Activated CD4-positive, alpha-beta T cell treated with anti-CD3 and anti-CD28 coated beads for 48 hours (primary cell): ENCODE data around the gene FNBP1L.
"Not testable (repeated sequence)": the region's sequence is repeated elsewhere in the genome, so short reads cannot be mapped to it uniquely, and the experiment has no call there.

Experiments
- DNase-seq: peaks from one replicate; pipeline ENCODE4 v3.0.0-alpha.2; 2020

FNBP1L gene

DNA sequence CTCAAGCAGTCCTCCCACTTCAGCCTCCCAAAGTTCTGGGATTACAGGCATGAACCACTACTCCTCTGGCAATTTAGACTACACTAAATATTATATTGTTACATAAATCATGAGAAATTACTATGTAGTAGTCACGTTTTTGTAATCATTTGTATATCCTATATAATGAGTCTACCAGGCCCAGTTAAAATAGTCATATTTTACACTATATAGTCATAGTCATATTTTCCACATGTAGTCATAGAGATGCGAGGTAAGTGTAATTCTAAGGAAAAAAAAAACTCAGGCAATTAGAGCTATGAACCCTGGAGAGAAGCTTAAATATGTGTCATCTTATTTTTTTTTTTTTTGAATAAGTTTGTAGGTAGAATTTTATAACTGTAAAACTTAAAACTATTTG is 90.0 kb downstream of the FNBP1L start:
- no peak for DNase-seq

DNA sequence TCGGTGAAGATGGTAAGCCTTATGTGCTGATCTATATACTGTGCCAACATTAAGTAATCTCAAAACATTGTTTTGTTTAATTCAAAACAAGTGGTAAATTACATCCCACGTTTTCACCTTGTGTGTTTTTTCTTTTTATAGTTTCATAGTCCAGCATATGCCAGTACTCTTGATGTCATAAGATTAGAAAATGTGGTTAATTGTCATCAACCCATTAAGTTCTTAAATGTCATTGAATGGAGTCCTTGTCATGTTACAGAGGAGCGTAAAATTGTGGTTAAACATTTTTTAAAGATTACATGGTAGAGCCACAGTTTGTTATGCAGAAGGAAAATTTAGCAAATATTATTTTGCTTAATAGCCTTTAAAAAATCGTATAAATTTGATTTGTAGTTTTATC is 93.1 kb downstream of the FNBP1L start:
- no peak for DNase-seq

DNA sequence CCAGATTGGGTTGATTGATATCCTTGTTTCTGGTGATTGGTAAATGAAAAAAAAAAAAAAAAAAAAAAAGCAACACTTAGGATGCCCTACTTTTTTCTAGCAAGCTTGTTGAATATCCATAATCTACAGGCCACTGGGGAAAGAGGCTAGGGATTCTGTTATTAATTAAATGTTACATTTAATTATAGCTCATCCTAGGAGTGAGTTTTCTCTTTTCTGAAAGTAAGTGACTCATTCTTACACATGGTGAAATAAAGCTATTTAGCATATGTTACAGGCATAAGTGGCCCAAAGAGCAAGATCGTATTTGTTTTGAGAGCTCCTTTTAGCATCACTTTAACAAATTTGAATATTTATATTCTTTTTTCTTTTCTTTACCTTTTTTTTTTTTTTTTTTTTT is 94.5 kb downstream of the FNBP1L start:
- DNase-seq: no peak

DNA sequence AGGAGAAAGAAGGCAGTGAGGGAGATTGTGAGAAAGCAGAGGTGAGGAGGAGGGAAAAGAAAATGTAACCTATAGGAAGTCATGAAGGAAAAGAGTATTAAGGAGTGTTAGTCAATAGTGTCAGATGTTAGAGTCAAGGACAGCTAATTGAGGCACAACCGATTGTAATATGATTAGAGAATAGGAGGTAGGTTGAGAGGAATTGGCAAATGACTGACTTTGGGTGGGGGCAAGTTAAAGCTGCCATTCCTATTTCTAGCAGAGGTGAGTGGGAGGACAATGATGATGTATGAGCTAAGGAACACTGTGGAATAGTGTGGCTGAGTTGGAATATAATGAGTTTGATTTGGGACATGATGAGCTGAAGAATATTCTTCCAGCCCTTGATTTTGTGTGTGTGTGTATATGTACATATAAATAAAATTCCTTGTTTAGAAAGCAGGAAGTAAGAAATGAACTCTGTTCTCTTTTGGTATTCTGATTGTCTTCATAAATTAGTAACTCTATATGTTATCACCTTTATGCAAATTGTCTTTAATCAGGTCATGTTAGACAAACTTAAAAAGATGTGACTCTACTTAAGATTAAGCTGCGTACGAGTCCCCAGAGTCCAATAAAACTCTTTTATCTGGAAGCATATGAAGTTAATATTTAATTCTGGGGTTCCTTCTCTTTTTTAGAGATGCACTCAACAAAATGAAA is 98.4 kb downstream of the FNBP1L start:
- no peak for DNase-seq

DNA sequence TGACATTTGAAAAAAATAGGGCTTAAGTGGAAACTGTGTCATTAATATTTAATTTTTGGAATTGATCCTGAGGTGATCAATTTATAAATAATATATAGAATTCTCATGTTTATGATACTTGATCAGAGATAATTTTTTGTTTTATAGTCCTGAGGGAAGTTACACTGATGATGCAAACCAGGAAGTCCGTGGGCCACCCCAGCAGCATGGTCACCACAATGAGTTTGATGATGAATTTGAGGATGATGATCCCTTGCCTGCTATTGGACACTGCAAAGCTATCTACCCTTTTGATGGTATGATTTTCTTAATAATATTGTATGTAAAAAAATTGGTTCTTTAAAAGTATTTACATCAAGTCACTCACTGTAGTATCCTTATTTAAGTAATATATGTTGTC is 101.2 kb downstream of the FNBP1L start:
- no peak for DNase-seq

DNA sequence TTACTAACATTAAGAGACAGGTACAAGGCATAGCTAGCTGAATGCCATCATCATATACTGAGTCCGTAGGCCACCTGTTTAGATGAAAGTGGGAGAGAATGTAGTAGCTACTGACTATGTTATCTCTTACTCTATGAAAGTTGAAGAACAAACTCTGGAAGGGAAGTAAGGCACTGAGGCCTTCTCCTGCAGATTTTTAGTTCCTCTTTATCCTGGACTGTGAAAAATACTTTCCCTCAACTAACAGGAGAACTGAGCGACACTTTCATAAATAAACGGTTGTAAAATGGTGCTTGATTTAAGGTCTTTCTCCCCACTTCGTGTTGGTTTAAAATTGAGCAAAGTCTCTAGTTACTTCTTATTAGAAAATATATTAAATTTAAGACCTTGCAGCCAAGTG is 101.9 kb downstream of the FNBP1L start:
- no peak for DNase-seq

DNA sequence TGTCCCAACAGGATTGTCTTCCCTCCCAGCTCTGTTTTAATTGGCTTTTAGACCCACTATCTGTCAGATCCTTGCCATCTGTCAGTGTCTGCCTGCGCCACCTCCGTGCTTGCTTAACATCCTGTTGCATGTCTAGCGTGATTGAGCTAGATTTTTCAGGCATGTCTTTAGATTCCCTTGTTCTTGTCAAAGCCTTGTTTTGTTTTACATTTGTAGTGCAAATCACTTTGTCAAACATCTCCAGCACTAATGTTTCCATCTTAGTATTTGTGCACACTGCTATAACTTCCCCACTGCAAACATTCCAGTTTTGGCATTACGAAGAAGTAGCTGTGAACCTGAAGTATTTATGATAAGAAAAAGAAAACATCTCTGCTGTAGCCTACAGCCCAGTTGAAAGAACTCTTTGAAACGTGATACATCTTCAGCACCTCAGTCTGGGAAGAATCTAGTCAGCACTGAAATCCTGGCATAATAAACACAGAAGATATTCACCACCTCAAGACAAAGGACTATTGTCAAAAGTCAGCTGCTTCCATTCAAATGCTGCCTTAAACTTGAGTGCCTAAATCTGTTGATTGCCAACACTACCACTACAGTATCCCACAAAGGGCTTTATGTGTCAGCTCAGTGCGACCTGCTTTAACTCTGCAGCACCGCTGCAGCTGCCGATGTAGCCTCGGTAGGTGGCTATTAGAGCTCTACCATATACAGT is 105.0 kb downstream of the FNBP1L start:
- DNase-seq: no peak

DNA sequence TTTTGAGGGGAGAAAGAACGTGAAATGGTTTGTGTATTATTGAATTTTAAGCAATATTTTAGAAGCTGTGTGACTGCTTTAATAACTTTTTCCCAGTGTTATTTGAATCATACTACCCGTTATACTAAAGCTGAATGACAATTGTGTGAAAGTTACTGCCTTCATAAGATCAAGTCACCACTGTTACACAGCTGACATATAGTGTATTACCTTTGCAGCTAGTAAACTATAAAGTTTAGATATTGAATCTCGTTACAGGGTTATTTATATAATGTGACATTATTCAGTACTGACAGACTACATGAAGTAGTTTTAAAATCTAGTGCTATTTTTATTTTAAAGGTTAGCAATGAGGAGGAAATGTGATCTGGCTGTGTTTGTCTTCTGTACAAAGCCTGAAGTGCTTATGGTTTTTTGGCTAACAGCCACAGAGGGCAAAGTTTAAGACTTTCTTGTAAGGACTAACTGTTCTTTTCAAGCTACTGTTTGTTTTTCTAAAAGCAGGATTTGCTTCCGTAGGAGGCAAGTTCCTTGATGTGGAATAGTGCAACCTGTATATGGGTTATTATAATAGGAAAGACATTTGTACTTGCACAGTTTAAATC is 106.1 kb downstream of the FNBP1L start:
- not testable (repeated sequence) for DNase-seq

DNA sequence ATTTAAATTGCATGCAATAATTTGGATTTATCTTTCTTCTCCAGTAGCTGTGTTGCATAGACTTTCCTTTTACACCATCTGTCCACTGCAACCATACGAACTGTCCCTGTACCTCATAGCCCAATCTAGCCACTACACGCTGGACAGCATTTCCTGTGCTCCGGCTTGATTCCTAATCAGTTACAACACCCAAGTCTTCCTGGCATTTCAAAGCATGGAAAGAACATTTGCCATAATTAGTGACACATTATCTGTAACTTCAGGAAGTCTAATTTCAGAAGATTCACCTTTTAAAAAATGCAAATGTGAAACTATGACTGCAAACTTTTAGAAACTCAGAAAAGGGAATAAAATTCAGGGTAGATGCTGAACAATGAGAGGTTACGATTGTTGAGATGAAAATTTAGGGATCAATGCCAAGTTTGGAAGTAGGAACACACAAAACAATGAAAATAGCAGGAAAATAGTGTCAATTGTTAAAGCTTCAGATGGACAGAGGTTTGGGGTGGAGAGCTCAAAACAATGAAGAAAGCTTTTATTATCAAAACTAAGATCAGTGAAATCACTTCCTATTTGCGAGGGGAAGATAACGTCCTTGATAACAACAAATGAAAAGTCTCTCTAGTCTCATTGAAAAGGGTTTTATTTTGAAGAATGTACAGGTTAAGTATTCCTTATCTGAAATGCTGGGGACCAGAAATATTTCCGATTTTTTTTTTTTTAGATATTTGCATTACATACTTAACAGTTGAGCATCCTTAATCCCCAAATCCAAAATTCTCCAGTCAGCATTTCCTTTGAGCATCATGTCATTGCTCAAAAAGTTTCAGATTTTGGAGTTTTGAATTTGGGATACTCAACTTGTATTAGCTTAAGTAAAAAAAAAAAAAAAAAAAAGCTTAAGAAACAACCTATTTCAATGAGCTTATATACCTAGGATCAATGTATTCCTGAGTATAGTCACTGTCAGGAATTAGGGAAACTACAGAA is 107.3 kb downstream of the FNBP1L start:
- DNase-seq: no peak

DNA sequence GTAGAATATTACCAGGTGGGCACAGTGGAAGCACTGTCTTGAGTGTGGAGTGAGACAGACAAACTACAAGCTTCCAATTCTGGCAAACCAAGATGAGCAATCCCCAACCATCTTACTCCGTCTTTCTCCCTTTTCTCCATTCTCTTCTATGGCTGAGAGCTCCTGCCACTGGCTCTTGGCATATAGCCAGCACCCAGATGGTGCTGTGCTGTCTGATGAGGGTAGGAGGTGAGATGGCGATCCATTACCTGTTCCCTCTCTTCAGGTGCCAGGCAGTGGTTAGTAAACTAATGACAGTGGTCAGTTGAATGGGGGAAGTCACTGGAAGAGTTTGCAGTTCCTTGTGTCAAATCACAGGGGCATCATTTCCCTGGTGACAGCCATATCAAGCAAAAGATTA is 108.4 kb downstream of the FNBP1L start:
- DNase-seq: no peak

DNA sequence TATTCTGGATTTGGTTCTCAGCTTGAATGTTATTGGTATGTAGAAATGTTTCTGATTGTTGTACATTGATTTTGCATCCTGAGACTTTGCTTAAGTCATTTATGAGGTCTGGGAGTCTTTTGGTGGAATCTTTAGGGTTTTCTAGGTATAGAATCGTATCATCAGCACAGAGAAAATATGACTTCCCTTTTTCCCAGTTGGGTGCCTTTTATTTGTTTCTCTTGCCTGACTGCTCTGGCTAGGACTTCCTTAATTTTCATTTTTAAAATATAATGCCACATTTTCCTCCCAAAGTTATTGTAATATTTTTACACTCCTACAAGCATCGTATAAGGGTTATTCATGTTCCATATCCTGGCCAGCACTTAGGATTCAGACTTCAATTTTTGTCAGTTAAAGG is 111.1 kb downstream of the FNBP1L start:
- DNase-seq: no peak

DNA sequence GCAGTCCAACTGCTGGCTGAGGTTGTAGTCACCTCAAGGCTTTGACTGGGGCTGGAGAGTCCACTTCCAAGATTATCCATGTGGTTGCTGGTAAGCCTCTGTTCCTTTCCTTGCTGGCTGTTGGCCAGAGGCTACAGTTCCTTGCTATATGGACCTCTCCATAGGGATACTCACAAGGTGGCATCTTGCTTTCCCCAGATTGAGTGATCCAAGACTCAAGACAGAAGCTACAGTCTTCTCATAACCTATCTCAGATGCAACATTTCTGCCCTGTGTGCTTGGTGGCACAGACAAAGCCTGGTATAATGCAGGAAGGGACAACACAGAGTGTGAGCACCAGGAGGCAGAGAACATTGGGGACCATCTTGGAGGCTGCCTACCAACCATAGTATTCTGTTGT is 111.8 kb downstream of the FNBP1L start:
- DNase-seq: no peak

DNA sequence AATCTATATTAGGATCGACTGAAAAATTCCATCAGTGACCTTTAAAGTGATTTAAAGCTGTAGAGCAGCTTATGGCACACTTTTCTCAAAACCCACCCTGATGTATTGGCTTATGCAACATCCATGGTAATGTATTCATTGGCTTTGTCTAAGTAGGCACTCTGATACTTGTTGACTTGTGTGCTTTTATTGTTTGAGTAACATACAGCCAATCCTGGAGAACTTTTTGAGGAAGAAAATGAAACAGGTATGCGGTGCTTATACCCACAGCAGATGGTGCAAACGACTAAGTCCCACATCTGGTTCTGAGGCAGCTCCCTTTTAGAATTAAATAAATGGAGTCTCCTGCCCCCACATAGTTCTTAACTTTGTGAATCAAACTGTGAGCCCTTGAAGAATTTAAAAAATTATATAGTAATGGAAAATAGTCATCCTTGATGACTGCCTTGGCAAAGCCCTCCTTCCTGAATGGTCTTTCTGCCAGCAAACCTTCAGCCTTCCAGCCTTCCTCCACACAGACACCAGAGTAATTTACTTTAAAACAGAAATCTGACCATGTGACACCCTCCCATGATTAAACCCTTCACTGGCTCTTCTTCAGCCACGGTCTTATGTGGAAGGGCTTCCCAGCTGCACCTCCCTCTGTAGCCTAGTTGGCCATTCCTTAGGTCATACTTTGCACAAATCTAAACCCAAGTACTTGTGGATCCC is 117.7 kb downstream of the FNBP1L start:
- DNase-seq: no peak

DNA sequence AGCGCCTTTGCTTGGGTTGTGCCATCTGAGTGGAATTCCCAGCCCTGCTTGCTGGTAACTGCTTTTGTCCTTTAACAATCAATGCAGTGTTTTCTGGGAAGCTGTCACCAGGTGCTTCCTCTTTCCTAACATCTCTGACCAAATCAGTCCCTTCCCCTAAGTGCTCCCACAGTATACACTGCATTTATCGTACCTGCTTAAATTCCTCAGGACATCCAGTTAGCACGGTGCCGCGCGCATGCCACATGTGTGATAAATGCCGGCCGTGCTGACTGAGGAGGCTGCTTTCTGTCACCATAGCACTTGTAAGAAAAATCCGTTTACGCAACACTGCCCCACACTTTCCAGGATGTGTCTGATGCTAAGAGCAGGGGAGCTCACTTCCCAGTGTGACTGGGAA is 118.3 kb downstream of the FNBP1L start:
- DNase-seq: no peak

DNA sequence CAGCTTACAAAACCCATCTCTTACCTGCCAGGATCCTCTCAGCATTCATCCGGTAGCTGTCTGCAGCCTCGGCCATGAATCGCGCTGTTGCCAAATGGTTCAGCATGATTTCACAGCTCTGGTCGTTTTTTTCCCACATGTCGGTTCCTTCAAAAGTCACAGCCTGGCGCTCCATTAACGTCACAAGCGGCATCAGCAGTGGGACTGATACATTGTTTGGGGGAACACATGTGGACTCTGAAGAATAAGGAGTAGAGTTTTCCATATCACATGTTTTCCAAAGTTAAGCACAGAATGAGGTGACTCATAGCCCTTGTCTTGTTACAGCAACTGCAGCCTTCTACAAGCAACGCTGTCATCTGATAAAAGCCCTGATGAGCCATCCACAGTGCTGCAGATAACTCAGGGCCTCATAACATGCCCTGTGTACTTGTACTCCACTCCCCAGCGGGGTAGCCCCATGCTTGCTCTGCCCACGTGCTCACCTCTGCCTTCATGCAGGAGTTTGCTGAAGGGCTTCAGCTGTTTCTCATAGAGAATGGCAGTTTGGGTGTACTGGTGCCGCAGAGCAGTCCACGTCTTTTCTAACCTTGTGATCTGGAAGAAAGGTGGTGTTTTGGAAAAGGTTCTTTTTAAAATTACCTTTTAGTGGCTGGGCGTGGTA is 119.5 kb downstream of the FNBP1L start:
- peak; percentile 35 for DNase-seq

DNA sequence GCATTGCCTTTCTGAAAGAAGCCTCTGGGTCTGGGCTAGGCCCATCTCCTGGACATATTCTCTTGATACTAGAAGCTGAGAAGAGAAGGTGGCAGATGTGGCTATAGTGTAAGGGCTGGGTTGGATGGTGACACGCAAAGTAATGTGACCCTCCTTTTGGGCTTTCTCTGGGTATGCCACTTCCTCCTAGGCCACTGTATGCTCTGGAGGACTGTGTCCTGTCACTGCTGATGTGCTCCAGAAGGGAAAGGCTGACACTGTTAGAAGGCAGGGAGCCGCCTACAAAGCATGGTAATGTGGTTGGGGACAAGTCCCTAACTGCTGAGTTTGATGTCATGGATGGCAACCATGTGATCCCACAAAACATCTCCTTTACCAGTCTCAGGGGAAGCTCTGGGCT is 121.6 kb downstream of the FNBP1L start:
- no peak for DNase-seq

DNA sequence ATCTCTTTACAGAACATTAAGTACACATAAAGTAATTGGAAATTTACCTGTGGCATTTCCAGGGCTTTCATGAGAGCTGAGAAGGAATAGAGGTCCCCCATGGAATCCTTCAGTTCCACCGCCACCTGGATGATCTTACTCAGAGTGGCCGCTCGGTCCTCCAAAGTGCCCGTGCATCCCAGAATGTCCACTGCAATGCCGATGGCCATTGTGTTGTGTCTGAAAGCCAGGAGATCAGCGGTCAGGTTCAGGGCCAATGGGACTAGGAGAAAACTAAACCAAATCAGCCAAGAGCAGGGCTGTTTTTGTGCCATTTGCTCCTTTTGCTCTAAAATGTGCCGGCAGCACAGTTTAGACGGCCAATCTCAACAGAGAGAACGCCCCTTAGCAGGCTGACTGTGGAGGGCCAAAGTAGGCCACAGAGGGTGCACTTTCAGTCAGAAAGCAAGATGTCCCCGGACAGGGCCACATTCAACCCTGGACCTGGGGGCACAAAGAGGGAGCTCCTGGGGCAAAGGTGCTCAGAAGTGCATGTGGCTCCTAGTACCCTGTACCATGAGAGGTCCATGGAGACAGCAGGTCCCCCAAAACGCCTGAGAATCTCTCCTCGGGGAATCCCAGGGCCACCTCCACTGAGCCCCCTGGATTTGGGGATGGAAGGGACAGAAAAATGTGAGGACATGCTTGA is 123.8 kb downstream of the FNBP1L start:
- no peak for DNase-seq

DNA sequence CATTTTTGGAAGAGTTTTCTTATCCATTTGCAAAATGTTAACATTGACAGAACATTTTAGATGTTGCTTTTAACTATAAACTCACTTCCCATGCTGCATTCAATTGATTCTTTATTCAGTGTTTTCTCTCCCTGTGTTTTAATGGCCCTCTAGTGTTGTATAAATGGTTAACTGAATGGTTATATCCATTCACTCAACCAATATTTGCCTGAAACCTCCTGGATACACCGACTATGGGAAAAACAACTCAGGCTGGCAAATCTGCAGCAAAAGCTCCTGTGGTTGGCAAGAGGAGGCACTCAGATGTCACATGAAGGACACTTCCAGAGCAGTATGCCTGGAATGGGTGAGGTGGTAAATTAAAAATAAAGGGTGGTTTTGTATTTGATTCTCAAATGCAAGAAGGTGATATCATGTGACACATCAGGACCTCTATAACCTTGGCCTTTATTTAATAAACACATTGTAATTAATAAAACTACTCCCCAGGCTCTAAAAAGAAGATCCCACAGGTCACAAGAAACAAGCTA is 126.1 kb downstream of the FNBP1L start:
- DNase-seq: no peak

DNA sequence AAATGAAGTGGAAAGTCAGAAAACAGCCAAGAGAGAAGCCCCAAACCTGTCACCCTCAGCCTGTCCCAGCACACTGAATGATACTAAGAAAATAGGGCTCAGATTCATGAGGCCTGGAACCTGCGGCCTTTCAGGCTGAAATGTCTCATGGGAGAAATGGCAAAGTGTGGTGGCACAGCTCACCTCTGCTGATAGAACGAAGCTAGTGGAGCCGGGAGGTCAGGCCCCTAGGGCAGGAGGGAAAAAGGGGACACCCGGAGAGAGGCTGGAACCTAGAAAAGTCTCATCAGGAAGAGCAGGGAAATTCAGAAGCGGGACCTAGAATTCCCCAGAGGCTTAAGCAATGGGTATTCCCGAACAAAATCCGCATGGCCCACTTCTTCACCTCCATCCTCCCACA is 126.6 kb downstream of the FNBP1L start:
- DNase-seq: no peak

DNA sequence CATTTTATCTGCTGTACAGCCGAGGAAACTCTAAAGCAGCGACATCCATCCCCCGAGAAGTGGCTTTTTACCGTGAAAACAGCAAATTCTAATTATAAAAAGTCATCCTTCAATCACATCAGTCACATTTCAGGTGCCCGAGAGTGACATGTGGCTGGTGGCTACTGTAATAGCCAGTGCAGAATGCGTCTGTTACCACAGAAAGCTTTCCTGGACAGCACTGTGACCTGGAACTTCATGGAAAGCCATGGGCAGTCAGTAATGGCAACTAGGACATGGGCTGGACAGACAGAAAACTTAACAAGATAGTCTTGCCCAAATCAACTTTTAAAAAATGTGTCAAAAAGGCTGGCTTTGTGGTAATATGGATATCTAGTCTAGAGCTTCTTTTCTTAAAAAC is 127.1 kb downstream of the FNBP1L start:
- DNase-seq: no peak
